ENCODE results near the gene GPR89A. TPM values are rescaled to one million over a fixed set of nuclear protein-coding genes. Genes with fewer than 3 reads are reported as not detected.

The GPR89A gene
- total RNA-seq, 4 donors from 2014 or later, result 6.9 to 34.8 (median 19.3) TPM

GRCh38 chr1:145705622-145706021 lies 97.8 kb downstream of the GPR89A start:
- intact Hi-C loops (cut with DNase I), result no loop called here
- Histone ChIP-seq H3K9me3 (no peaks in the 10 kb centered on the region), H3K36me3 (no peaks in the 10 kb centered on the region), H3K4me1 (peaks cover 0 to 5% (median 0%) of the 10 kb centered on the region in 3 donors), H3K27me3 (no peaks in the 10 kb centered on the region), H3K27ac (no peak overlapping the region), H3K4me3 (no peak overlapping the region)
- WGBS, 2 donors, result 83 to 89% methylated on average over 7 of the region's 7 CpGs
- TF ChIP-seq CTCF (IDR thresholded peaks at IDR 0.05) (no peak), POLR2A (IDR thresholded peaks at IDR 0.05) (no peak)
- DNase-seq, result no peak

GRCh38 chr1:145706086-145706664 lies 98.4 kb downstream of the GPR89A start:
- Histone ChIP-seq H3K27me3 (no peaks in the 10 kb centered on the region), H3K4me3 (no peak overlapping the region), H3K36me3 (no peaks in the 10 kb centered on the region), H3K9me3 (no peaks in the 10 kb centered on the region), H3K4me1 (peaks cover 0 to 5% (median 0%) of the 10 kb centered on the region in 3 donors), H3K27ac (no peak overlapping the region)
- WGBS, 2 donors, result 38 to 57% methylated on average over 1 to 2 of the region's 2 CpGs
- intact Hi-C loops (cut with DNase I), result no loop called here
- DNase-seq, result no peak
- TF ChIP-seq CTCF (IDR thresholded peaks at IDR 0.05) (no peak), POLR2A (IDR thresholded peaks at IDR 0.05) (no peak)

- Histone ChIP-seq H3K4me3 (no peak within 1 kb of the TSS), H3K4me1 (peaks cover 0 to 5% (median 0%) of the 10 kb centered on the region in 3 donors), H3K36me3 (no peaks in the 10 kb centered on the region), H3K9me3 (no peaks in the 10 kb centered on the region), H3K27ac (no peak within 1 kb of the TSS), H3K27me3 (no peaks in the 10 kb centered on the region)
- DNase-seq, result no peak
- intact Hi-C loops (cut with DNase I), result no loop called here
- TF ChIP-seq CTCF (IDR thresholded peaks at IDR 0.05), result no peak
- TF ChIP-seq POLR2A (IDR thresholded peaks at IDR 0.05), result no peak
- WGBS, 2 donors, result 74 to 79% methylated on average over 5 to 9 of the region's 9 CpGs
Measured at GRCh38 chr1:145707183-145707867, 99.5 kb downstream of the GPR89A start, which contains the start of gene PDZK1. TSS of gene PDZK1 (minus strand) at chr1:145707368. CDS start at chr1:145688021, 19,347 bp downstream.

GRCh38 chr1:145708063-145708462 lies 100.3 kb downstream of the GPR89A start:
- Histone ChIP-seq H3K36me3 (no peaks in the 10 kb centered on the region), H3K27me3 (no peaks in the 10 kb centered on the region), H3K9me3 (no peaks in the 10 kb centered on the region), H3K4me3 (no peak overlapping the region), H3K27ac (no peak overlapping the region), H3K4me1 (peaks cover 0 to 5% (median 0%) of the 10 kb centered on the region in 3 donors)
- no peak for DNase-seq
- TF ChIP-seq POLR2A (IDR thresholded peaks at IDR 0.05), result no peak
- no peak for TF ChIP-seq CTCF (IDR thresholded peaks at IDR 0.05)
- WGBS, 2 donors, result 55 to 72% methylated on average over 7 of the region's 7 CpGs
- intact Hi-C loops (cut with DNase I), result no loop called here

- no peak overlapping the region for H3K4me3 ChIP-seq
- H3K4me1 ChIP-seq, result peaks cover 0 to 5% (median 0%) of the 10 kb centered on the region in 3 donors
- no peaks in the 10 kb centered on the region for H3K9me3 ChIP-seq
- intact Hi-C loops (cut with DNase I), result no loop called here
- no peak overlapping the region for H3K27ac ChIP-seq
- 69 to 73% methylated on average over 4 of the region's 4 CpGs for WGBS, 2 donors
- TF ChIP-seq CTCF (IDR thresholded peaks at IDR 0.05) (no peak), POLR2A (IDR thresholded peaks at IDR 0.05) (no peak)
- no peaks in the 10 kb centered on the region for H3K27me3 ChIP-seq
- no peaks in the 10 kb centered on the region for H3K36me3 ChIP-seq
- DNase-seq, result no peak
Measured at GRCh38 chr1:145710291-145711027, 102.7 kb downstream of the GPR89A start.

Measured in esophagus squamous epithelium (tissue), 5 donors.